ENCODE results near the gene PCCA.

The PCCA gene

GRCh38 chr13:100364591-100364990, 275.7 kb downstream of the PCCA start:
- TF ChIP-seq CTCF (IDR thresholded peaks at IDR 0.05; ENCODE audit: low read depth, low read length) (no peak), EZH2phosphoT487 (IDR thresholded peaks at IDR 0.05; ENCODE audit: low read depth) (no peak)
- Histone ChIP-seq H3K4me2 (ENCODE audit: low read length) (no peak overlapping the region), H3K4me3 (ENCODE audit: low read length) (no peak overlapping the region), H4K20me1 (ENCODE audit: insufficient read depth, low read length) (no peaks in the 10 kb centered on the region), H3K9me3 (ENCODE audit: insufficient read depth, low read length) (no peaks in the 10 kb centered on the region), H3K9ac (ENCODE audit: low read length) (no peak overlapping the region), H3K36me3 (replicated peaks; ENCODE audit: low read depth, low read length) (no peaks in the 10 kb centered on the region), H3K79me2 (ENCODE audit: low read length) (no peaks in the 10 kb centered on the region), H3K27me3 (ENCODE audit: low read depth, low read length) (no peaks in the 10 kb centered on the region), H3K4me1 (ENCODE audit: low read length) (peaks cover 4% of the 10 kb centered on the region), H3K27ac (ENCODE audit: low read length) (no peak overlapping the region), H2AFZ (ENCODE audit: low read depth, low read length) (no peak overlapping the region)

- no peaks in the 10 kb centered on the region for H3K9me3 ChIP-seq (ENCODE audit: insufficient read depth, low read length)
- H3K27ac ChIP-seq (ENCODE audit: low read length), result no peak overlapping the region
These were observed 276.8 kb downstream of the PCCA start for GRCh38 chr13:100365680-100366079.

GRCh38 chr13:100378533-100378932, 289.6 kb downstream of the PCCA start:
- H3K4me3 ChIP-seq (ENCODE audit: low read length), result no peak overlapping the region
- peaks cover 5% of the 10 kb centered on the region for H3K36me3 ChIP-seq (replicated peaks; ENCODE audit: low read depth, low read length)
- H3K9ac ChIP-seq (ENCODE audit: low read length), result no peak overlapping the region
- no peak overlapping the region for H2AFZ ChIP-seq (ENCODE audit: low read depth, low read length)
- no peaks in the 10 kb centered on the region for H4K20me1 ChIP-seq (ENCODE audit: insufficient read depth, low read length)
- H3K9me3 ChIP-seq (ENCODE audit: insufficient read depth, low read length), result peaks cover 11% of the 10 kb centered on the region; the same call in 1 of the 2 replicates
- H3K79me2 ChIP-seq (ENCODE audit: low read length), result no peaks in the 10 kb centered on the region
- no peaks in the 10 kb centered on the region for H3K27me3 ChIP-seq (ENCODE audit: low read depth, low read length)
- TF ChIP-seq CTCF (IDR thresholded peaks at IDR 0.05; ENCODE audit: low read depth, low read length) (no peak), EZH2phosphoT487 (IDR thresholded peaks at IDR 0.05; ENCODE audit: low read depth) (no peak)
- no peak overlapping the region for H3K27ac ChIP-seq (ENCODE audit: low read length)
- peaks cover 5% of the 10 kb centered on the region for H3K4me1 ChIP-seq (ENCODE audit: low read length)
- H3K4me2 ChIP-seq (ENCODE audit: low read length), result no peak overlapping the region

More at GRCh38 chr13:100365680-100366079, 276.8 kb downstream of the PCCA start:
- Histone ChIP-seq H3K4me2 (ENCODE audit: low read length) (no peak overlapping the region), H3K4me1 (ENCODE audit: low read length) (peaks cover 15% of the 10 kb centered on the region), H3K27me3 (ENCODE audit: low read depth, low read length) (no peaks in the 10 kb centered on the region), H3K36me3 (replicated peaks; ENCODE audit: low read depth, low read length) (no peaks in the 10 kb centered on the region), H3K4me3 (ENCODE audit: low read length) (no peak overlapping the region), H4K20me1 (ENCODE audit: insufficient read depth, low read length) (no peaks in the 10 kb centered on the region), H3K79me2 (ENCODE audit: low read length) (no peaks in the 10 kb centered on the region), H2AFZ (ENCODE audit: low read depth, low read length) (no peak overlapping the region), H3K9ac (ENCODE audit: low read length) (no peak overlapping the region)
- TF ChIP-seq CTCF (IDR thresholded peaks at IDR 0.05; ENCODE audit: low read depth, low read length) (no peak), EZH2phosphoT487 (IDR thresholded peaks at IDR 0.05; ENCODE audit: low read depth) (no peak)

- no peak overlapping the region for H3K4me3 ChIP-seq (ENCODE audit: low read length)
- no peak overlapping the region for H2AFZ ChIP-seq (ENCODE audit: low read depth, low read length)
- peaks cover 11% of the 10 kb centered on the region; the same call in 1 of the 2 replicates for H3K9me3 ChIP-seq (ENCODE audit: insufficient read depth, low read length)
- no peak for TF ChIP-seq CTCF (IDR thresholded peaks at IDR 0.05; ENCODE audit: low read depth, low read length)
- TF ChIP-seq EZH2phosphoT487 (IDR thresholded peaks at IDR 0.05; ENCODE audit: low read depth), result no peak
- H3K27me3 ChIP-seq (ENCODE audit: low read depth, low read length), result no peaks in the 10 kb centered on the region
- H3K9ac ChIP-seq (ENCODE audit: low read length), result no peak overlapping the region
- H3K27ac ChIP-seq (ENCODE audit: low read length), result no peak overlapping the region
- no peaks in the 10 kb centered on the region for H4K20me1 ChIP-seq (ENCODE audit: insufficient read depth, low read length)
- H3K4me2 ChIP-seq (ENCODE audit: low read length), result no peak overlapping the region
- H3K4me1 ChIP-seq (ENCODE audit: low read length), result peaks cover 5% of the 10 kb centered on the region; the same call in 1 of the 2 replicates
- no peaks in the 10 kb centered on the region for H3K79me2 ChIP-seq (ENCODE audit: low read length)
- H3K36me3 ChIP-seq (replicated peaks; ENCODE audit: low read depth, low read length), result peaks cover 5% of the 10 kb centered on the region
These were observed 292.8 kb downstream of the PCCA start for GRCh38 chr13:100381595-100382224.
